ENCODE results near the gene ITGBL1.

ITGBL1 gene

GRCh38 chr13:101451641-101452040 is 834 bp upstream of the ITGBL1 start:
- DNase-seq (ENCODE audit: low spot score) = no peak

GRCh38 chr13:101453784-101454201 is 1.3 kb downstream of the ITGBL1 start:
- DNase-seq (ENCODE audit: low spot score) = no peak

- no peak for DNase-seq (ENCODE audit: low spot score)
These were observed 2.3 kb downstream of the ITGBL1 start for GRCh38 chr13:101454767-101455166.

- DNase-seq (ENCODE audit: low spot score) = no peak
These were observed 3.4 kb downstream of the ITGBL1 start for GRCh38 chr13:101455863-101456262.

- DNase-seq (ENCODE audit: low spot score) = no peak
These were observed 4.7 kb downstream of the ITGBL1 start for GRCh38 chr13:101457176-101457575.

GRCh38 chr13:101465877-101466276 is 13.4 kb downstream of the ITGBL1 start:
- DNase-seq (ENCODE audit: low spot score) = no peak

- DNase-seq (ENCODE audit: low spot score) = no peak
These were observed 14.9 kb downstream of the ITGBL1 start for GRCh38 chr13:101467415-101467814.

GRCh38 chr13:101473458-101473857 is 21.0 kb downstream of the ITGBL1 start:
- no peak for DNase-seq (ENCODE audit: low spot score)

- no peak for DNase-seq (ENCODE audit: low spot score)
These were observed 22.0 kb downstream of the ITGBL1 start for GRCh38 chr13:101474419-101474957.

- DNase-seq (ENCODE audit: low spot score) = no peak
These were observed 23.1 kb downstream of the ITGBL1 start for GRCh38 chr13:101475536-101475935.

GRCh38 chr13:101481421-101481820 is 28.9 kb downstream of the ITGBL1 start:
- DNase-seq (ENCODE audit: low spot score) = no peak

GRCh38 chr13:101486708-101487437 is 34.4 kb downstream of the ITGBL1 start:
- no peak for DNase-seq (ENCODE audit: low spot score)

- no peak for DNase-seq (ENCODE audit: low spot score)
These were observed 35.0 kb downstream of the ITGBL1 start for GRCh38 chr13:101487438-101487830.

GRCh38 chr13:101488734-101489133 is 36.3 kb downstream of the ITGBL1 start:
- DNase-seq (ENCODE audit: low spot score) = no peak

- no peak for DNase-seq (ENCODE audit: low spot score)
These were observed 37.3 kb downstream of the ITGBL1 start for GRCh38 chr13:101489643-101490405.

- DNase-seq (ENCODE audit: low spot score) = no peak
These were observed 38.0 kb downstream of the ITGBL1 start for GRCh38 chr13:101490406-101491015.

- DNase-seq (ENCODE audit: low spot score) = no peak
These were observed 39.9 kb downstream of the ITGBL1 start for GRCh38 chr13:101492251-101492910.

GRCh38 chr13:101493541-101493940 is 41.1 kb downstream of the ITGBL1 start:
- no peak for DNase-seq (ENCODE audit: low spot score)

GRCh38 chr13:101499406-101499805 is 46.9 kb downstream of the ITGBL1 start:
- DNase-seq (ENCODE audit: low spot score) = no peak

- DNase-seq (ENCODE audit: low spot score) = no peak
These were observed 50.1 kb downstream of the ITGBL1 start for GRCh38 chr13:101502618-101503017.

- no peak for DNase-seq (ENCODE audit: low spot score)
These were observed 58.7 kb downstream of the ITGBL1 start for GRCh38 chr13:101511161-101511560.

GRCh38 chr13:101511766-101512165 is 59.3 kb downstream of the ITGBL1 start:
- DNase-seq (ENCODE audit: low spot score) = no peak
